PFSK-1 (cell line): ENCODE measurements around the gene LCN10.
A peak's percentile ranks its signal among the peaks of the same experiment; 100 is the strongest.

Experiments used
- POLR2AphosphoS5 ChIP-seq: IDR thresholded peaks from 2 replicates; pipeline ENCODE4 v1.6.1; 2012; ENCODE audit warnings: low read depth, mild to moderate bottlenecking, control low read depth, low read length, moderate library complexity
- REST ChIP-seq, 2 experiments: IDR thresholded peaks; 2 replicates each; pipeline versions ENCODE4 v1.6.1 to v1.8.0; 2011 to 2012; ENCODE audit warnings: low read depth in 2 of 2, low read length in 2 of 2, control low read depth in 1 of 2, inconsistent platforms in 1 of 2, mild to moderate bottlenecking in 1 of 2, moderate library complexity in 1 of 2; ENCODE audit not compliant: insufficient read depth in 1 of 2
- SIN3A ChIP-seq: IDR thresholded peaks from 2 replicates; pipeline ENCODE4 v1.6.1; 2012; ENCODE audit warnings: mild to moderate bottlenecking, low read length, moderate library complexity, borderline replicate concordance; ENCODE audit not compliant: insufficient read depth
- TAF1 ChIP-seq: IDR thresholded peaks from 2 replicates; pipeline ENCODE4 v1.6.1; 2012; ENCODE audit warnings: low read length, control low read depth, borderline replicate concordance; ENCODE audit not compliant: insufficient read depth

GRCh38 chr9:136721339-136722092, 21.2 kb downstream of the LCN10 start:
- TF ChIP-seq POLR2AphosphoS5 (peak; percentile 51; the same call in 1 of the 2 replicates), TAF1 (no peak), REST (IDR thresholded peaks at IDR 0.05; ENCODE audit: insufficient read depth in 1 of 2, low read depth in 2 of 2, low read length in 2 of 2) (no peak), SIN3A (no peak)
